ENCODE results near the gene CCDC117.

The CCDC117 gene

GRCh38 chr22:28793976-28794584, 21.6 kb downstream of the CCDC117 start:
- TF ChIP-seq CTCF (IDR thresholded peaks at IDR 0.05; ENCODE audit: control extremely low read depth, extremely low read depth, low read depth, missing control alignments) = no peak
- no peak for DNase-seq (ENCODE audit: extremely low spot score)
- ChIA-PET CTCF (interaction anchor here (0.9 to 1.5 kb wide), 4 partner anchors 9 to 35 kb away, joined by 3 to 4 read pairs (median 4); partner anchors contain the start of gene CCDC117), POLR2A (no interaction called here)

GRCh38 chr22:28795071-28795693, 22.7 kb downstream of the CCDC117 start:
- TF ChIP-seq CTCF (IDR thresholded peaks at IDR 0.05; ENCODE audit: control extremely low read depth, extremely low read depth, low read depth, missing control alignments) = no peak
- no peak for DNase-seq (ENCODE audit: extremely low spot score)
- ChIA-PET POLR2A (interaction anchor here (0.9 kb wide), 2 partner anchors 11 to 22 kb away, joined by 3 read pairs; no protein-coding TSS in a partner anchor), CTCF (interaction anchor here (0.8 to 1.6 kb wide), 10 partner anchors 8 to 195 kb away, joined by 3 to 6 read pairs (median 3); partner anchors contain the start of gene CCDC117)

- no peak for DNase-seq (ENCODE audit: extremely low spot score)
- POLR2A ChIA-PET = interaction anchor here (0.8 to 0.9 kb wide), 2 partner anchors 12 to 23 kb away, joined by 3 read pairs; partner anchors contain the start of gene CCDC117
- CTCF ChIA-PET = interaction anchor here (0.8 to 1.6 kb wide), 6 partner anchors 17 to 196 kb away, joined by 3 to 6 read pairs (median 3); partner anchors contain the start of gene CCDC117
- TF ChIP-seq CTCF (IDR thresholded peaks at IDR 0.05; ENCODE audit: control extremely low read depth, extremely low read depth, low read depth, missing control alignments) = no peak
Observed at GRCh38 chr22:28795932-28796856, 23.7 kb downstream of the CCDC117 start.

GRCh38 chr22:28798810-28799605, 26.5 kb downstream of the CCDC117 start:
- no peak for DNase-seq (ENCODE audit: extremely low spot score)
- POLR2A ChIA-PET = interaction anchor here (0.6 to 2.3 kb wide), 6 partner anchors 13 to 725 kb away, joined by 6 to 12 read pairs (median 8); partner anchors contain the start of gene CCDC117
- no peak for TF ChIP-seq CTCF (IDR thresholded peaks at IDR 0.05; ENCODE audit: control extremely low read depth, extremely low read depth, low read depth, missing control alignments)
- CTCF ChIA-PET = interaction anchor here (0.9 to 2.4 kb wide), 5 partner anchors 12 to 32 kb away, joined by 3 to 9 read pairs (median 7); partner anchors contain the start of gene CCDC117

- no peak for DNase-seq (ENCODE audit: extremely low spot score)
Observed at GRCh38 chr22:28799606-28800307, 27.3 kb downstream of the CCDC117 start.

More at GRCh38 chr22:28799606-28800307, 27.3 kb downstream of the CCDC117 start:
- CTCF ChIA-PET = interaction anchor here (0.7 to 2.4 kb wide), 9 partner anchors 8 to 32 kb away, joined by 3 to 9 read pairs (median 4); partner anchors contain the start of gene CCDC117
- POLR2A ChIA-PET = interaction anchor here (0.8 to 2.3 kb wide), 13 partner anchors 7 to 199 kb away, joined by 3 to 12 read pairs (median 3); partner anchors contain the start of gene CCDC117
- no peak for TF ChIP-seq CTCF (IDR thresholded peaks at IDR 0.05; ENCODE audit: control extremely low read depth, extremely low read depth, low read depth, missing control alignments)
